GM12874 (cell line): ENCODE data around the gene TMEM63C.

Experiments used
- CTCF ChIP-seq: IDR thresholded peaks from 2 replicates; pipeline ENCODE4 v1.5.1; 2011; ENCODE audit warnings: low read depth, mild to moderate bottlenecking, control low read depth, low read length, moderate library complexity; ENCODE audit not compliant: insufficient read depth

Gene TMEM63C

DNA sequence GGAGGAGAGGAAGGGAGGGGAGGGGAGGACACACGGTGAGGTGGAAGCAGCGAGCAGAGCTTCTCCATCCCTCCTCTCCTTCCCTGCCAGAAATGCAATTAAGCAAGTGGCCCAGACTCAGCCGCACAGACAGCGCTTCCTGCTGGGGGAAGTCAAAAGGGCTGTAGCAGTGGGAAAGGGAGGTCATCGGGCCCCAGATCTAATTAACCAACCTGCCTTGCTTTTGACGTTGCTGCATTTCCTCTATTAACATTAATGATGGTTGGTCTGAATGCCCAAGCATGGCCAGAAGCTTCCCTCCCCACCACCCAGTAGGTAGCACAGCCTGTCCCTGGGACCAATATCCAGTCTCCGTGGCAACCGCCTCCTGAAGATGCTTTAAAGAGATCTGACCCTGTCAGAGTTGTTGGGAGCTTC lies 94.0 kb downstream of the TMEM63C start:
- no peak for TF ChIP-seq CTCF

DNA sequence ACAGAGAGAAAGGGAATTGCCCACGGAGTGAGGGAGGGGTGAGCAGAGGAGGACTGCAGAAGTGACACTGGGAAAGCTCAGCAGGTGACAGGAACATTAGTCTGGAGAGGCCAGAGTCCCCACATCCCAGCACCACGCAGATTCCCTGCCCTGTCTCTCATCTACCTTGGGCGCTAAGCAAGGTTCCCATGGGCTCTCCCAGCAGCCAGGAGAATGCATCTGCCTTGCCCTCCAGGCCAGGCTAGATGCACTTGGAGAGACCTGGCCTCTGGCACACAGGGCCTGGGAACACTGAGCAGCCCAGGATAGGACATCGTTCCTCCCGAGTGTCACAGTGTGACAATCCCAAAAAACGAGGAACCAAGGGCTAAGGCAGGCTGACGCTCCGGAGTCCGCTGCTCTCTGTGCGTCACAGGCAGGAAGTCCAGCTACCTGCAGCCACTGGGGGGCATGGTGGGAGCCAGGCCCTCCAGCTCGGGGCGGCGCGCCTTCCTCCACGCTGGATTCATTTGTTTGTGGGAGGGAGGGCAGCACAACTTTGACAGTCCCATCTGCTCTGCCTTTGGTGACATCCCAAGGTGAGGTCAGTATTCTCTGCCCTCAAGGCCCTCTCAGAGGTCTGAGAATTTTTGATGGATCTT lies 94.8 kb downstream of the TMEM63C start:
- no peak for TF ChIP-seq CTCF

DNA sequence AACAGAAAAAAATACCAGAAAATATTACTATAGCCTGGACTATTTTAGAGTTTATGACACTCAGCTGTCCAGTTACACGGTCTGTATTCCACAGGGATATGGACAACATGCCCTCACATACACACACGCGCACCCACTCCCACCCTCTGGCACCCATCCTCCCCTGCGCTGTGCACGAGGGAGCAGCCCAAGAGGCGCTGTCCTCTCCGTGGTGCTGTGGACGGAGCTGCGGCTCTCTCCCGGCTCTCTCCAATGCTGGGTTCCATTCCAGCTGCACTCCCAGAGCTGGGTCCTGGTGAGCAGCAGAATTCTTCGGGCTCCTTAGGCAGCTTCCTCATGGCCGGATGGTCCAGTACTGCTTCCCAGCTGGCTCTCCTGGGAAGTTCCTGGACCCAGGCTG lies 95.4 kb downstream of the TMEM63C start:
- TF ChIP-seq CTCF, result no peak

- no peak for TF ChIP-seq CTCF
Measured at GRCh38 chr14:77278461-77279230, 97.0 kb downstream of the TMEM63C start.

DNA sequence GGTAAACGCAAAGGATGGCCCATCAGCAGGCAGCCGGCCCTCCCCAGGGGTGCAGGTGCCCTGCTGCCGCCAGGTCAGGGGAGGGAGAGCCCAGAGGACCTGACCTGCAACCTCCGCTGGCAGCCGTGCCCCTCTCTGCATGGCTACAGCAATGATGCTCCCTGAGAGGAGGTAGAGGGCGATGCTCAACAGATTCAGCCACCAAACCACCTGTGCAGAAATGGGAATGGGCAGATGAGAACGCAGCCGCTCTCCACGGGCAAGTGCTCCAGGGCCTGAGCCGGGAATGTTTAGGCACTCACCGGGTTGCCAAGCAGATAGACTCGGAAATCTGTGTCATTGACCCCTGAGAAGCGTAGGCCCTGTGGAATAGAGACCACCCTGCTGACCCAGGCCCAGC lies 98.1 kb downstream of the TMEM63C start:
- TF ChIP-seq CTCF, result no peak

- TF ChIP-seq CTCF, result no peak
Measured at GRCh38 chr14:77281852-77282410, 100.3 kb downstream of the TMEM63C start.

- TF ChIP-seq CTCF, result no peak
Measured at GRCh38 chr14:77284066-77284465, 102.5 kb downstream of the TMEM63C start.
